ENCODE measurements around the gene THEMIS2. TPM values are rescaled to one million over a fixed set of nuclear protein-coding genes. Genes with fewer than 3 reads are reported as not detected.

The THEMIS2 gene
- total and polyA plus RNA-seq, 2 of the 13 experiments (the other 11 are each of a cell fraction or from before 2014, with no cell fraction given), result 0.38 to 1.5 TPM

GRCh38 chr1:27894521-27894920 lies 22.2 kb downstream of the THEMIS2 start:
- Histone ChIP-seq H4K20me1 (ENCODE audit: insufficient read depth, low read length) (no peaks in the 10 kb centered on the region), H2AFZ (ENCODE audit: low read length) (no peak overlapping the region), H3K27ac (ENCODE audit: extremely low read length, insufficient read depth, low read length) (no peak overlapping the region), H3K36me3 (replicated peaks in 1 of 2; ENCODE audit: control insufficient read depth in 1 of 2, insufficient read depth in 2 of 2, low read length in 2 of 2) (peaks cover 19 to 55% of the 10 kb centered on the region in 2 experiments), H3K4me1 (ENCODE audit: insufficient read depth, low read length) (no peaks in the 10 kb centered on the region), H3K79me2 (ENCODE audit: insufficient read depth, low read length) (no peaks in the 10 kb centered on the region), H3K9me3 (ENCODE audit: low read length) (no peaks in the 10 kb centered on the region), H3K4me2 (ENCODE audit: low read depth, low read length) (no peak overlapping the region), H3K4me3 (replicated peaks in 1 of 3; ENCODE audit: insufficient read depth in 1 of 3, low read depth in 2 of 3, low read length in 3 of 3) (no peak overlapping the region), H3K27me3 (ENCODE audit: control insufficient read depth in 1 of 2, insufficient read depth in 2 of 2, low read length in 2 of 2) (no peaks in the 10 kb centered on the region), H3K9ac (ENCODE audit: insufficient read depth, low read depth, low read length) (no peak overlapping the region)
- no peak for DNase-seq (ENCODE audit: low spot score)
- ATAC-seq, result no peak
- TF ChIP-seq XRCC5 (optimal IDR thresholded peaks at IDR 0.05; ENCODE audit: low read length) (no peak), NFE2L2 (IDR thresholded peaks at IDR 0.05; ENCODE audit: low read length) (no peak), SRF (IDR thresholded peaks at IDR 0.05; ENCODE audit: low read depth, low read length) (no peak), ZNF878 (CRISPR knock-in tag; IDR thresholded peaks at IDR 0.05) (no peak), SNAI1 (CRISPR knock-in tag; IDR thresholded peaks at IDR 0.05; ENCODE audit: borderline replicate concordance) (no peak), HOXA3 (CRISPR knock-in tag; IDR thresholded peaks at IDR 0.05) (no peak), CHD2 (IDR thresholded peaks at IDR 0.05; ENCODE audit: low read depth, low read length) (no peak), GPN1 (CRISPR knock-in tag; IDR thresholded peaks at IDR 0.05; ENCODE audit: borderline replicate concordance) (no peak), ZKSCAN5 (CRISPR knock-in tag; IDR thresholded peaks at IDR 0.05) (no peak), ZC3H13 (CRISPR knock-in tag; IDR thresholded peaks at IDR 0.05) (no peak), DPF2 (CRISPR knock-in tag; IDR thresholded peaks at IDR 0.05; ENCODE audit: borderline replicate concordance, low read depth) (no peak), SP1 (IDR thresholded peaks at IDR 0.05) (no peak), SP1 (CRISPR knock-in tag; IDR thresholded peaks at IDR 0.05) (no peak), SIX4 (CRISPR knock-in tag; IDR thresholded peaks at IDR 0.05) (no peak), ZNF83 (CRISPR knock-in tag; IDR thresholded peaks at IDR 0.05; ENCODE audit: borderline replicate concordance) (no peak)
- CTCF ChIA-PET (ENCODE audit: low intra/inter-chr PET ratio, low total read pairs), result no interaction called here
- intact Hi-C loops (cut with micrococcal nuclease; ENCODE audit: unreplicated experiment) (no loop called here), in situ Hi-C loops (cut with HindIII; ENCODE audit: extremely low pct_ligation_motif_present, low pct_unique_long_range_greater_than_20kb) (no loop called here)
- BruUV-seq (replicated peaks), result no TSS peak
- POLR2A ChIA-PET, result no interaction called here
- FAIRE-seq, result no peak
- WGBS (ENCODE audit: low lambda C conversion rate), result 84% methylated on average over 3 of the region's 3 CpGs

Data from HepG2 (cell line).